HG02943 (cell line): ENCODE results near the gene DTNA.
"Not testable (repeated sequence)": the region's sequence is repeated elsewhere in the genome, so short reads cannot be mapped to it uniquely, and the experiment has no call there.

Experiments used
- ATAC-seq: cut with Tn5 transposase; IDR thresholded peaks from one replicate; pipeline ENCODE4 v1.9.1; 2021; ENCODE audit warnings: mild to moderate bottlenecking, low read depth, moderate library complexity; ENCODE audit not compliant: unreplicated experiment

Gene DTNA

GRCh38 chr18:34884436-34884835 is 174.3 kb downstream of the DTNA start:
- ATAC-seq, result no peak

GRCh38 chr18:34886177-34886576 is 176.1 kb downstream of the DTNA start:
- no peak for ATAC-seq

GRCh38 chr18:34887881-34888580 is 177.9 kb downstream of the DTNA start:
- ATAC-seq, result no peak

DNA sequence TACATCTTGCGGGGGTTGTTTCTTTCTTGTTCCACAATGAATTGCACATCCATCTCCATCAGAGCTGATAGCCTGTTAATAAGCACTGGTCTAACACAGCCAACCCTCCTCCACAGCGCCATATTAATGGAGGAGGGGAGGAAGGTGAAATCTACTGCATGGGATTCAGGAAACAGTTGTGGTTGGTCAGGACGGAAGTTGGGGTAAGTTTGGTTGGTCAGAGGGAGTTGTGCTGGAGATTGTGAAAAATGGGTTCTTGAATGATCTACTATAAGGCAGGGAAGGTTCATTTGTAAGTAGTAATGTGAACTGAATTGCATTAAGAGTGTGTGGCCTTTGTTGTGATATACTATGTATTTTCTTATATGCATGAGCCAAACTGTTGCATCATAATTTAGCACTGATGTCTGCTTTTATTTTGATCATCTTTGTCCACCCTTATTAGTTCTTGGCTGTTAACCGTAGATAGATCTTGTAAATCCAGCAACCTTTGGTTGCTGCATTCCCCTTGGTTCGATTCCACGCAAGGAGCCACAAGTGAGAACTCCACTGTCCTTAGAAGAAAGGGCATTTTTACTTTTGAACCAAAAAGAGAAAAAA is 180.5 kb downstream of the DTNA start:
- no peak for ATAC-seq

- ATAC-seq, result no peak
Observed at GRCh38 chr18:34892379-34892778, 182.3 kb downstream of the DTNA start.

DNA sequence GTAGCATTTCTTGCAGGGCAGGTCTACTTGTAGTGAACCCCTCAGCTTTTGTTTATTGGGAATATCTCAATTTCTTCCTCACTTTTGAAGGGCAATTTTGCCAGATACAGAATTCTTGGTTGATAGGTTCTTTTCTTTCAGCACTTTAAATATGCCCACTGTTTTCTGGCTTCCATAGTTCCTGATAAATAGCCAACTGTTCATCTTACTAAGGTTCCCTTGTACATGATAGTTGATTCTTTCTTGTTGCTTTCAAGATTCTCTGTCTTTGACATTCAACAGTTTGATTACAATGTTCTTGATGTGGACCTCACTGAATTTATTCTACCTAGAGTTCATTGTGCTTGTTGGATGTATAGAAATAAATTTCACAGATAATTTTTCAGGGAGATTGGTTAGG is 183.1 kb downstream of the DTNA start:
- ATAC-seq, result no peak

- no peak for ATAC-seq
Observed at GRCh38 chr18:34901299-34901698, 191.2 kb downstream of the DTNA start.

DNA sequence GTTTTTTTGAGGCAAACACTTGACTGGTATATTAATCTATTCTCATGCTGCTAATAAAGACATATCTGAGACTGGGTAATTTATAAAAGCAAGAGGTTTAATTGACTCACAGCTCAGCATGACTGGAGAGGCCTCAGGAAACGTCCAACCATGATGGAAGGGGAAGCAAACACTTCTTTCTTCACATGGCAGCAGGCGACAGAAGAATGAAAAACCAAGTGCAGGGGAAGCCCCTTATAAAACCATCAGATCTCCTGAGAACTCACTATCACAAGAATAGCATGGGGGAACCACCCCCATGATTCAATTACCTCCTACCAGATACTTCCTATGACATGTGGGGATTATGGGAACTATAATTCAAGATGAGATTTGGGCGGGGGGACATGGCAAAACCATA is 194.9 kb downstream of the DTNA start:
- no peak for ATAC-seq

DNA sequence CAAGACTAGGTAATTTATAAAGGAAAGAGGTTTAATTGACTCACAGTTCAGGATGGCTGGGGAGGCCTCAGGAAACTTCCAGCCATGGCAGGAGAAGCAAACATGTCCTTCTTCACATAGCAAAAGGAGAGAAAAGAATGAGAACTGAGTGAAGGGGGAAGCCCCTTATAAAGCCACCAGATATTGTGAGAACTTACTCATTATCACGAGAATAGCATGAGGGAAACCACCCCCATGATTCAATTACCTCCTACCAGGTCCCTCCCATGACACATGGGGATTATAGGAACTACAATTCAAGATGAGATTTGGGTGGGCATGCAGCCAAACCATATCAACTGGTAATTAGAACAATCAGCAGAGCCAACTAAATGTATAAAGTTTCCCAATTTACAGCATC is 196.9 kb downstream of the DTNA start:
- not testable (repeated sequence) for ATAC-seq

- ATAC-seq, result no peak
Observed at GRCh38 chr18:34909637-34910364, 199.7 kb downstream of the DTNA start.

- no peak for ATAC-seq
Observed at GRCh38 chr18:34911081-34911480, 201.0 kb downstream of the DTNA start.

DNA sequence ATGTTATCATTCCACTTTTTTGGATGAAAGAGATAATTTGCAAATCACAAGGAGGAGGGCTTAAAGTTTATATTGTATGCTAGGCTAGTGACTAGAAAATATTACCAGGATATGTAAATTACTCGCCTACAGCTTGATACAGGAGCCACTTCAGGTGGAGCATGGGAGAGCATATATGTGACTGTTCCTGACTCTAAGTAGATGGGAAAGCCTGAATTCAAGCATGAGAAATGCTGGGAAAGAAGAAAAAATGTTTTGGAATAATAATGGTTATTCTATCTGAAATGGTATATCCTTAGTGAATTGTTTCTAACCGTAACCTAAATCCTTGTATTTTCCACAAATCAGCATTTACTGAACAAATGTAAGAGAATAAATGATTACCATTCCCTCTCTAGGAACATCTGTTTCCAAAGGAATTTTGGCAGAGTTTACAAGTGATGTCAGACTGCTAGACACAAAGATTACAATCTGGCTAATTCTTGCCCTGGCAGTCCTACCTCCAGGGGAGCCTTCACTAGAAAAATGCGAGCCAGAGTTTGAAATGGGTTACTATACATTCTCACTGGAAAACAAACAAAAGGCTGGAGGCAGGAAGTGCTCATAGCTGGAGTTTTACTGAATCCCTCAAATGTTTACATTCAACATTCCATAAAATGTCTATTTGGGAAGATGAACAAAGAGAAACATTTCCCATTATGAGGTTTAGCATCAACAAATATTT is 201.7 kb downstream of the DTNA start:
- ATAC-seq, result no peak

DNA sequence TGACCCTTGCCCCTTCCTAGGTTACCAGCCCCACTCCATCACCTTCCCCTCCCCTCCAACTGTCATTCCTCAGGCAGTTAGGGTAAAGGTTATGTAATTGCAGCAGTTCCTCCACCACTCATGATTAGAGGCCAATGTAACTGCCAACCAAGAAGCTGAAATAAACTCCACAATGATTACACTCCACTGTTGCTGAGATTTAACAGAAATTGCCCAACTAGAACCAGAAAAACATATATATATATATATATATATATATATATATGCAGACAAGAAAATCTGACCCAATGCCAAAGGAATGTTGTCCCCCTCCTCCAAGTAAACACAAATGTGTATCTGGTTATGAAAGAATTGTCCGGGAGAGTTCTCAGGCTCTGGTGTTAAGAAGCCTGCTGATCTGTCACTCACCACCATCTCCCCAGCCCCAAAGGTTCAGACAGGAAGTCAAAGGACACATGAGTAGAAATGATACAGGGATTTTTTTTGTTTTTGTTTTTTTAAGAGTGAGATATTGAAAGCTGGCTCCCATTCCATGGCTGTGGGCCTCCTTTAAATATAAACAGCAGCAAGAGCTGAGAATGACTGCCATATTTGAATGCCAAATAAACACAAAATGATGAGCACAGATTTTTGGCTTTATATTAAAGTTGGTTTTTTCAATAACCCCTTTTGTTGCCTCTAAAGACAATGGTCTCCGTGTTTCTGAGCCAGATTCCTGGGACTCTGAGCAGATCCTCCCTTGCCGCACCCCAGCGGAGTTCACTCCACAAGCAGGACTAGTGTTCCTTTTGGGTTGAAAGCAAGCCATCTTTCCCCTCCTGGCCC is 204.0 kb downstream of the DTNA start:
- no peak for ATAC-seq

DNA sequence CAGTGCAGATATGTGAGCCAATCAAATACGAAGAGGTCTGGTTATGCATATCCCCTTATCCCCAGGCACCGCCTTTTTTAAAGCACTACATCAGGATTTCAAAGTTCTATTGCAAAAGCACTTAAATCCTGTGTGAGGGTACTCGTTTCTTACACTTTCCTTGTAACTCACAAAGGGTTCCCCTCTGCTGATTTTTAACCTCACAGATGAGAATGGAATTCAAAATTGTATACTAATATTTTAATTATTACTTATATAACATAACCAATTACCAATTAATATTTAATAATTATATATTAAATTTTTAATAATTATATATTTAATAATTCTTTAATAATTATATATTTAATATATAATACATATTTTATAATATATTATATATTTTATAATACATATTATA is 204.9 kb downstream of the DTNA start:
- ATAC-seq, result no peak

- not testable (repeated sequence) for ATAC-seq
Observed at GRCh38 chr18:34916539-34916938, 206.4 kb downstream of the DTNA start.

DNA sequence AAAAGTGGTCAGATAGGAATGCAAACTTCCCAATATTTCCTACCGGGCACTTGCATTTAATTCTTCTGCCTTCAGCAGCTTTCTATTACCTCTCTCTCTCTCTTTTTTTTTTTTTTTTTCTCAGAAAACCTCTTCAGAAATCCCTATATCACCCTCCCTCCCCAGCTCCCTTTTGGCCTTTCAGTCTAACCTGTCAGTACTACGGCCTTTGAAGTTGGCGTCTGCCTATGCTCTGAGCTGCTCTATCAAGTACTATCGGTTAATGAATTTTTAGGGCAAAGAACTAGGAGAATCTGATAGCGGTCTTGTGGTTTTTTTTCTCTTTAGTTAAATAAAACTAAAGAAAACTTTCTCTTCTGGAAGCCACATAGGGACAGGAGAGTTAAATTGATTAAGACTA is 208.8 kb downstream of the DTNA start:
- no peak for ATAC-seq

DNA sequence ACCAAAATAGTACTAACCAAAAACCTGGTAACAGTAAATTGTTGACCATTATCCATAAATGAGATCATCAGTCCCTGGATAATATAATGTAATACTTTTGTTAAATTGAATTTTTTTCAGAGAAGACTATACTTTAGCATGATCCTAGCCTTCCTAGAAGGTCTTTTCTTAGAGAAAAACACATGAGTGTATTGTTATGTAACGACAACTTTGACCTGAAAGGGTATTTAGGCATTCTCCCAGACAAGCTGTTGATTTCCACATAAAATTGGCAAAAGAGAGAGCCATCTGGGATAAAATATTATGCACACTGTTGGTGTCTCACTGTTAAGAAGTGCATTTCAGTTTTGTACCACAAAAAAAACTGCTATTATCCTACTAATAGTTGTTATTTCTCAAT is 211.1 kb downstream of the DTNA start:
- no peak for ATAC-seq

DNA sequence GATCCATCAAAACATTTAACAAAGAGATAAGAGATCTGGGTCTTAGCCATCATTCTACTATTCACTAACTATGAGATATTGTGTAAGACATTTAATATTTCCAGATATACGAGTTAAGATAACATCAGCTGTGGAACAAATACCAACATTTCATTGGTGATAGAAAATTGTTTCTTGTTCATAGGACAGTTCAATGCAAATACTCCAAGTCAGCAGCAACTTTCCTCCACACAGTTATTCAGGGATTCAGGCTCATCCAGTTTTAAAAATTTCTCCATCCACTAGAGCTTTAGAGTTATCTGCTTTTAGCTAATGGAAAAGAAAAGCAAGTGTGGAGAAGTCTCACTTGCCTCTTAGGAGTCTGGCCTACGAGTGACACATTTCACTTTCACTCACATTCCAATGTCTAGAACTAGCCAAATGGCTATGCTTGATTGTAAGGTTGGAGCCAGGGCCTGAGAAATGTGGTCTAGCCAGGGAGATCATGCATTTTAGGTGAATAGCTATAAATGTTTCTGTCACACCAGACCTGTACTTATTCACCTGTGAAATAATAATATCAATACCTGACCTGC is 211.8 kb downstream of the DTNA start:
- no peak for ATAC-seq

DNA sequence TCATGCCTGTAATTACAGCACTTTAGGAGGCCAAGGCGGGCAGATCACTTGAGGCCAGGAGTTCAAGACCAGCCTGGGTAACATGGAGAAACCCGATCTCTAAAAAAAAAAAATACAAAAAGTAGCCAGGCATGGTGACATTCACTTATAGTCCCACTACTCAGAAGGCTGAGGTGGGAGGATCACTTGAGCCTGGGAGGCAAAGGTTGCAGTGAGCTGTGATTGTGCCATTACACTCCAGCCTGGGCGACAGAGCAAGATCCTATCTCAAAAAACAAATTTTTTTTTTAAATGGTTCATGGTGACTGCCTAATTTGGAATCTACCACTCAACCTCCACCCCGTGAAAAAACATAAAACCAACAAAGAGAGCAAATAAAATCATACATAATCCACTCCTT is 212.5 kb downstream of the DTNA start:
- not testable (repeated sequence) for ATAC-seq

DNA sequence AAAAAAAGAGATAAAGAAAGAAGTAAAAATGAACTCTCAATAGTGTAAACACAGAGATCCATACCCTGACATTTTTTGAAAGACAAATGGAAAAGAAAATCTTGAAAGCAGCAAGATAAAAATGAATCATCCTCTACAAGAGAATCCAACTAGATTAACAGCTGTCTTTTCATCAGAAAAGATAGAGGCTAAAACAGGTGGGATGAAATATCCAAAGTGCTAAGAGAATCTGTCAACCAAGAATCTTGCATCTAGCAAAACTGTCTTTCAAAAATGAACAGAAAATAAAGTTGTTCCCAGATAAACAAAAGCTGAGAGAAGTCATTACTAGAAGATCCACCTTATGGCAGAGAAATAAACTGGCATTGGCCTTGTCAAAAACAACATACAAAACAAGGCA is 213.8 kb downstream of the DTNA start:
- no peak for ATAC-seq
